Stimulated activated CD4-positive, alpha-beta T cell treated with anti-CD3 and anti-CD28 coated beads, Interleukin-1b, Interleukin-23, amount 100 ng/mL, for 4 hours (primary cell): ENCODE data around the gene DDX21.
"Not testable (repeated sequence)": the region's sequence is repeated elsewhere in the genome, so short reads cannot be mapped to it uniquely, and the experiment has no call there.

ENCODE experiments used
- DNase-seq, 2 donors: peaks; one replicate each; pipeline ENCODE4 v3.0.0-alpha.2; 2020; ENCODE audit warnings: low read depth in 2 of 2

DDX21 gene

DNA sequence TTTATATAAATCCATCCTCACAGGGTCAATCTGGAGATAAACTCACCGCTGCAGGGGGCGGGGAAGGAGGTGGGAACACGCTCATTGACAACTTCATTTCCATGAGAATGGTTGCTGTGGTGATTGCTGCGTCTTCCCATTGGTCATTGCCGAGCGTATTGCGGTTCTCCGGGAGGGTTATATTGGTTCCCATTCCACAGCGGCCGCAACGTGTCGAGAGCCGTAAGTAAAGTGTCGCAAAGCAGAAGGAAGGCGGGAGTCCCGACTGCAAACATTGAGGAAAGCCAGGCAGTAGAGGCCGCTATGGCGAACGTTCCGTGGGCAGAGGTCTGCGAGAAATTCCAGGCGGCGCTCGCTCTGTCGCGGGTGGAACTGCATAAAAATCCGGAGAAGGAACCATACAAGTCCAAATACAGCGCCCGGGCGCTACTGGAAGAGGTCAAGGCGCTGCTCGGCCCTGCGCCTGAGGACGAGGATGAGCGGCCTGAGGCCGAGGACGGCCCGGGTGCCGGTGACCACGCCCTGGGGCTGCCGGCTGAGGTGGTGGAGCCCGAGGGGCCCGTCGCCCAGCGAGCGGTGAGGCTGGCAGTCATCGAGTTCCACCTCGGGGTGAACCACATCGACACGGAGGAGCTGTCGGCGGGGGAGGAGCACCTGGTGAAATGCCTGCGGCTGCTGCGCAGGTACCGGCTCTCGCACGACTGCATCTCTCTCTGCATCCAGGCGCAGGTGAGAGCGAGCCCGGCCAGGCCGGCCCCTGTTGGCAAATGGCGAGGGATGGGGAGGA is 32.8 kb downstream of the DDX21 start, which contains the start of gene KIFBP:
KIFBP (plus strand) TSS at position 274 of the 787 bp plus-strand sequence; CDS start at position 304, 30 bp downstream.
- peak; percentile 57 to 63 for DNase-seq

DNA sequence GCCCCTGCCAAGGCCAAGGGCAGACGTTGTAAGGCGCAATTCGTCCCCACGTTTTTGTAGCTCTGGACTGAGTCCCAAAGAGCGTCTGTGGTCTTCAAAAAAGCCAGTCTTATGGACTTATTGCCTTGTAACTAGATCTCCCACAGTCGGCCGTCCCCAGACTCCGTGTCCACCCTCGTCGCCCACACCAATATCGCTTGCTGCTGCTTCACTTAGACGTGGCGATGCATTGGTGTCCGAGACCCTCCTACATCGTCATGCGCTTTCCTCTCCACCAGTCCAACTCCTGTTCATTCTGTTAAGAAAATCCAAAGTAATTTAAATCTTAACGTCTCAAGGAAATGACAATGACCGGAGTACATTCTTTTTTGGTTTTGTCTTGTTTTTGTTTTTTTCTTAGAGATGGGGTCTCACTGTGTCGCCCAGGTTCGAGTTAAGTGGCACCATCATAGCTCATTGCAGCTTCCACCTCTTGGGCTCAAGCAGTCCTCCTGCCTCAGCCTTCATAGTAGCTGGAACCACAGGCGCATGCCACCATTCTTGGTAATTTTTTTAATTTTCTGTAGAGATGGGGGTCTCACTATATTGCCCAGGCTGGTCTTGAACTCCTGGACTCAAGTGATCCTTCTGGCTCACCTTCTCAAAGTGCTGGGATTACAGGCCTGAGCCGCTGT is 33.5 kb downstream of the DDX21 start:
- DNase-seq, result no peak

DNA sequence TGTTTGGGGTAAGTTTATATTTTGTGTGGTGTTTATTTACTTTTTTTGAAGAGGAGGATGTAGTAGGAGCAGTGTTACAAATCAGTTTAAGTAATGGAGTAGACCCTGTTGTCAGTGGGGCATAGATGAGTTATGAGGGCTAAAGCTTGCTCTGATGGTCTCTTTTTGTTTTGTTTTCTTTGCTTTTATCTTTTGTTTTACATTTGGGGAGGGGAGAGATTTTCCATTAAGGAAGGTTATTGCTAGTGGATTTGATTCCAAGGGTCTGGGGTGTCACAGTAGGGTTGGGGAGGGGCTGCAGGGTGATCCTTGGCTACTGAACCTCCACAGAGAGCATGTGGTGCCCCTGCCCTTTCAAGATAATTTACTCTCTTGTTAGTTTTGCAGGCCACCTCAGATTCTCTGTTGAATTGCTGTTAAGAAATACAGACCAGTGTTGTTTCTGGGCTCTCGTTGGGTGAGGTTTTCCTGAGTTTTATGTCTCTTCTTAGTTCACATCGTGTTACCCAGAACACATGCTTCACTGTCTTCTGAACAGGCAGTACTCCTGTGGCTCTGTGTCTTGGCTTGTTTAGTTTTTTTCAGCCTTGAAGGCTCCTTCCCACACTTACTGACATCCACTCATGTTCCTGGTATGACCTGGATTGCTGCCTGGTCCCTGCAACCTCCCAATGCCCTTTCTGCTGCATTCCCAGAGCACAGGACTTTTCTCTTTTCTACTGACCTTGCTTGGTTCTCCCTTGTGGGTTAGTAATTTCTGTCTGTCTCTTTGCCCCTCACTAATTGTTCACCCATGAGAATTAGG is 36.9 kb downstream of the DDX21 start:
- no peak for DNase-seq

DNA sequence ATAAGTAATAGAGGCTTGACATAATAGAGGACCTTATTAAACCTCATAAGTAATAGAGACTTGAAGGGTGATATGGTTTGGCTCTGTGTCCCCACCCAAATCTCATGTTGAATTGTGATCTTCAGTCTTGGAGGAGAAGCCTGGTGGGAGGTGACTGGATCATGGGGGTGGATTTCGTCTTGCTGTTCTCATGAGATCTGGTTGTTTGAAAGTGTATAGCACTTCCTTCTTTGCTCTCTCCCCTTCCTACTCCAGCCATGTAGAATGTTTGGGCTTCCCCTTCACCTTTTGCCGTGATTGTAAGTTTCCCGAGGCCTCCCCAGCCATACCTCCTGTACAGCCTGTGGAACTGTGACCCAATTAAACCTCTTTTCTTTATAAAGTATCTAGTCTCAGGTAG is 41.2 kb downstream of the DDX21 start:
- DNase-seq, result no peak

DNA sequence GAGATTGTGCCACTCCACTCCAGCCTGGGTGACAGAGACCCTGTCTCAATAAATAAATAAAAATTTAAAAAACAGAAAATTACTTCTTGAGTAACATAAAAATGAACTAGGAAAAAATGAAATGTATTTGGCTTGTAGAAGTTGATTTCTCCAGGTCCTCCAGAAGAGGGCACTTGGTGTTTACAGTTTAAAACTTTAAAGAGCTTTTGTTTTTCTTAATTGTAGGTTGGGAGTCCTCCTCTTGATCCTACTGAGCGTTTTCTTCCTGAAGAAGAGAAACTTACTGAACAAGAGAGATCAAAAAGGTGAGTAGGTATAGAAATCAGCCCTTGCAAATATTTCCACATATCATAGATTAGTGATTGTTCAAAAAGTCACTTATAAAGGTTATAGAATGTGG is 48.9 kb downstream of the DDX21 start:
- no peak for DNase-seq

DNA sequence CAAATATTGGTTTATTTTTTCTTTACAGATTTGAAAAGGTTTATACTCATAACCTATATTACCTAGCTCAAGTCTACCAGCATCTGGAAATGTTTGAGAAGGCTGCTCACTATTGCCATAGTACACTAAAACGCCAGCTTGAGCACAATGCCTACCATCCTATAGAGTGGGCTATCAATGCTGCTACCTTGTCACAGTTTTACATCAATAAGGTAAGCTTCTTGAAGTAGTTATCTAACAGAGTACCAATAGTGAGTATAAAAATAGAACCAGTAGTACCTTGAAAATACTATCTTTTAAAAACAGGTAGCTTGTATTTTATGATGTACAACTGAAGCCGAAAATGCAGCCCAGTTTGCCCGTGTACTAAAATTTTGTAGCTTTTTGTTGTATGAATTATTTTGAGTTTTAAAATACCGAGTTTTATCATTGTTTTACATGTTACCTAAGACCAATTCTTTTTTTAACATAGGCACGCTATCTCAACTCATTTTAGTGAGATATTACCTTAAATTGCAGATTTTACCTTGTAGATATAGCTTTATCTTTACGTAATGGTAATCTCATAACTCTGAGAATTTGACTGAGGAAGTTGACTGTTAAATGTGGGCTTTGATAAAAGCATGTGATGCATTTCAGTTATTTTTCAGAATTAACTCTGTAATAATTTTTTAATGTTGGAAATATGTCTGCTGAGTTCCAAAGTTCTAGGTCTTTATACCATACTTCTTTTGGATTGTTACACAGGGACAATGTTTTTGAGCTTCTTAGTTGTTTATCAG is 49.9 kb downstream of the DDX21 start:
- DNase-seq, result no peak

DNA sequence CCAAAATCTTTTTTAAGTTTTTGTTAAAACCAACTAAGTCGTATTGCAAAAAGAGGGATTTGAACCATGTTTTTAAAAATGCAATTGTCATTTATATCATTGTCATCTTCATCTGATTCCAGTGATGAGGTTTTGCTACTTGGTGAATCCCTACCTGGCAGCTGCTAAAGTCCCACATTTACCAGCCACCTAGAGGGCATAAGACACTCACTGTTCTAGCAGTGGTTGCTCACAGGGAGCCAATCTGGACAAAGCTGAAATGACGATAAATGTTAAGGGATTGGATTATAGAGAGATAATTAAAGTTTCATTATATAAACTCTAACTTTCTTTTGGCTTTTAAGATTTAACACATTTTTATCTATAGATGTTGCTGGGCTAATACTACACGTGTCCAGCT is 51.3 kb downstream of the DDX21 start:
- DNase-seq, result no peak

DNA sequence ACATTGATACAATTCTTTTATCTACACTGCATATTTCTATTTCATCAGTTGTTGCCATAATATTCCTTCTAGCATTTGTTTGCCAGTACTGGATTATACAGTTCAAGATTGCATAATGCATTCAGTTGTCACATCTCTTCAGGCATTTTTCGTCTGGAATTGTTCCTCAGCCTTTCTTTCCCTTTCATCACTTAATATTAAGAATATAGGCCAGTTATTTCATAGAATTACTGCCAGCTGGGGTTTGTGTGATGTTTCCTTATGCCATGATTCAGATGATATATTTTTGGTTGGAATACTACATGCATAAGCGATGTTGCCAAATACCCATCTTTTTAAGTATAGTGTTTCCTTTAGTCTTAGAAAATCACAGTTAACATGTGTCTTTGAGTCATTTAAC is 53.4 kb downstream of the DDX21 start:
- DNase-seq, result no peak

DNA sequence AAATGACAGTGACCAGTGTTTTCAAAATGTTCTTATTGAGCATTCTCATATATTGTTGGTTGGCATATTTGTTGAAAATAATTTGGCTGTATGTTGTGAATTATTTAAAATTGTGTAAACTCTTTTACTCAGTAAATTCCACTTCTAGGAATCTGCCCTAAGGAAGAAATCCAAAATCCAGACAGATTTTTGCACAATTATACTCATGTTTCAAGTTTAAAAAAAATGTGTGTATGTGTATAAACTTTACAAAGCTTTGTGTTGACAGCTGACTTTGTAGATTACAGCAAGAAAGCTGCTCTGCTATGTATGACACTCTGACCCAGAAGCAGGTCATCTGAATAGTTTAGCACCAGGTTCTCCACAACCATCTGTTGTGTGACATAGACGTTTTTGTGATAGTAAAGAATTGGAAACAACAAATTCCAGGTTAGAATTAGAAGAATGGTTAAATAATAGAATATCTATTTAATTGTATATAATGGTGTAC is 54.2 kb downstream of the DDX21 start:
- no peak for DNase-seq

DNA sequence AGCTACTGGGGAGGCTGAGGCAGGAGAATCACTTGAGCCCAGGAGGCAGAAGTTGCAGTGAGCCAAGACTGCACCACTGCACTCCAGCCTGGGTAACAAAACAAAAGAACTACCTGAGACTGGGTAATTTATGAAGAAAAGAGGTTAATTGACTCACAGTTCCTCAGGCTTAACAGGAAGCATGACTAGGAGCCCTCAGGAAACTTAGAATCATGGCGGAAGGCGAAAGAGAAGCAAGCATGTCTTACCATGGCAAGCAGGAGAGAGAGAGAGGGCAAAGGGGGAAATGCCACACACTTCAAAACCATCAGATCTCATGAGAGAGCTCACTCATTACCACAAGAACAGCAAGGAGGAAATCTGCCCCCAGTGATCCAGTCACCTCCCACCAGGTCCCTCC is 56.8 kb downstream of the DDX21 start:
- not testable (repeated sequence) for DNase-seq

DNA sequence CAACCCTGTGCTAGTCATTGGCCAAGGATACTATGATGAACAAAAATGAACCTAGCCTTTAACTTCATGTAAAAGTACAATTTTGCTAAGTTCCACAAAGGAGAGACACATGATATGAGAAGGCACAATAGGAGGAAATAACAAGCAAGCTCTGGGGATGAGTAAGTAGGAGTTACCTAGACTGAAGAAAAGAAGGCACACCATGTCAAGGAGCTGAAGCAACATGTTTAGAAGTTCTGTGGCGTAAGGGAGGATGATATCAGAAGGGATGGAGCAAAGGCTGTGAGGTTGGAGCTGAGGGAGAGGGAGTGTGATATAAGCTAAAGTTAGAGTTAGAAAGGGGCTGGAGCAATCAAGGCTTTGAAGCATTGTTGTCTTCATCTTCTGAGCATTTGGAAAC is 58.2 kb downstream of the DDX21 start:
- no peak for DNase-seq

DNA sequence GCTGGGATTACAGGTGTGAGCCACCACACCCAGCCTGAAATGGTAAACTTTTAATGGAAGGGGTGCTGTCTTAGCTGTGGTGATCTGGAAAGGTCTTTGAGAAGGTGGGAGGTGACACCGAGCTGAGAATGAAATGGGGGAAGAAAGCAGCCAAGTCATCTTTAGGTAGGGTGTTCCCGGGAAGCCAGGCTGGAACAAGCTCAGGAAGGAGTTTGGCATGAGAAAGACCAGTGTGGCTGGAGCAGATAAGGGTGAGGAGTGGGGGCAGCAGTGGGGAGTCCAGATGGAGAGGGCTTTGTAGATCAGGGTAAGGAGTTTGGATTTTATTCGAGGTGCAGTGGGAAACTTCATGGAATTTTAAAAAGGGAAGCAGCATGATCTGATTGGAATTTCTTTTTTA is 62.6 kb downstream of the DDX21 start:
- no peak for DNase-seq

DNA sequence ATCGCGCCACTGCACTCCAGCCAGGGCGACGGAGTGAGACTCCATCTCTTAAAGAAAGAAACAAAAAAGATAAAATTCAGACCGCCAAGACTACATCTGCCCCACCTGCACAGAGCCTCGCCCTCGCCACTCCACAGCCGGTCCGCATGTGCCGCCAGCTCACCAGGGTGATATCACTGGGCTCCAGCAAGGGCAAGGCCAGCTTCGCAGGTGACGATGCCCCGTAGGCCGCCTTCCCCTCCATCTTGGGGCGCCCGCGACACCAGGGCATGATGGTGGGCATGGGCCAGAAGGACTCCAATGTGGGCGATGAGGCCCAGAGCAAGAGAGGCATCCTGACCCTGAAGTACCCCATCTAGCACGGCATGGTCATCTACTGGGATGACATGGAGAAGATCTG is 66.6 kb downstream of the DDX21 start:
- DNase-seq, result no peak

DNA sequence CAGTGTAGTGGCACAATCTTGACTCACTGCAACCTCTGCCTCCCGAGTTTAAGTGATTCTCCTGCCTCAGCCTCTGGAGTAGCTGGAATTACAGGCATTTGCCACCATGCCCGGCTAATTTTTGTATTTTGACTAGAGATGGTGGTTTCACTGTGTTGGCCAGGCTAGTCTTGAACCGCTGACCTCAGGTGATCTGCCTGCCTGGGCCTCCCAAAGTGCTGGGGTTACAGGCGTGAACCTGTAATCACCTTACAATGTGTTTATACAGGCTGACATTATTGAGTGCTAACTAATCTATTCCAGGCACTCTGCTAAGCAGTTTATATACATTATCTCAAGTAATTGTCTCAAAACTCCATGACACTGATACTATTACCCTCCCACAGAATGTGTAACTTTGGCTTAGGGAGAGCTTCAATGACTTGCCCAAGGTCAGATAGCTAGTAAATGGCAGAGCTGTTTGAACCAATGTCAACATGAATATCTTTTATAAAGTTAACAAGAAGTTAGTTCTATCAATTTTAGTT is 69.5 kb downstream of the DDX21 start:
- DNase-seq, result no peak

DNA sequence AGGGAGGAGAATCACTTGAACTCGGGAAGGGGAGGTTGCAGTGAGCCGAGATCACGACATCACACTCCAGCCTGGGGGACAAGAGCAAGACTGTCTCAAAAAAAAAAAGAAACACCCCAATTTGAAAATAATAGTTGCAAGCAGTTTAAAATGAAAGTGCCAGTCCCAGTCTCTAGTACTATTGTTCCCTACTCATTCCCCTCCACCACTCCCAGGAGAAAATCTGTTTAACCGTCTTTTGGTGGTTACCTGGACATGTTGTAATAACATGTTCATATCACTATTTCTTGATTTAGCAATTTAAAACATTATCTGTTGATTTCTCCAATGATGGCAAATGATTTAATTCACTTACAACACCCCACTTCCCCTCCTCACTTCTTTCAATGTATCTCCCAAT is 77.3 kb downstream of the DDX21 start:
- DNase-seq, result no peak
